Fibroblast of skin of scalp (primary cell): ENCODE results near the gene COL16A1.

ENCODE experiments used
- DNase-seq: peaks from one replicate; pipeline ENCODE4 v3.0.0-alpha.2; 2013

COL16A1 gene

DNA sequence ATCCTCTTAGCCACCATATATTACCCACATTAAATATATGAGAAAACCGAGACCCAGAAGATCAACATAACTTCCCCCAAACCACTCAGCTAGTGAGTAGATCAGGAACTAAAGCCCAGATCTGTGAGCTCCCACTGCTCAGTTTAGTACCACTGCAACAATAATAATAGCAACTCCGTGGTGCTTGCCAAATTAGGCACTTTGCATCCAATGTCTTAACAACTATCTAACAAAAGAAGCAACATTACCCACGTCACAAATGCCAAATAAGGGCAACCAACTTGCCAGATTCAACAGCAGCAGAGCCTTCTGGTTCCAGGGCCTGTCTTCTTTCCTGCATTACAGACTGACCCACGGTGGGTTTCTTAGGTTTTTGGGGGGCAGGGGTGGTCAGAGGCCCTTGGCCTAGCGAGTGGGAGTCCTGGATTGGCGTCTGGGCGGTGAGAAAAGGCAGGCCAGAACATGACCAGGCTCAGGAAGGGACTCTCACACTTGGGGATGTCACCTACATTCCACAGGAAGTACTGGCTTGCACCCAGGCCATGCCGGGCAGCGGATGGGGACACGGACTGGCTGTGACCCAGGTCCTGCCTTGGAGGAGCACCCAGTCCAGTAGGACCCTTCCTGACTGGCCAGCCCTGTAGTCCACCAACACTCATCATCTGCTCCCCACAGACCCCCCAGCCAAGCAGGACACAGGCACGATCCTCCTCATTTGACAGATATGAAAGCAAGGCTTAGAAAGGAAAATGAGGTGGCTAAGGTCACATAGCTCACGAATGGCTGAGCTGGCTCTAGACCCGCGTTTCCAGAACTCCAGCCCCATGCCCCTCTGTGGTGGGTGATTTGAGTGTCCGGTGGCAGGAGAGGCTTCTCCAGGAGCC lies 81.7 kb downstream of the COL16A1 start:
- no peak for DNase-seq

GRCh38 chr1:31621498-31621820 lies 82.4 kb downstream of the COL16A1 start:
- no peak for DNase-seq

DNA sequence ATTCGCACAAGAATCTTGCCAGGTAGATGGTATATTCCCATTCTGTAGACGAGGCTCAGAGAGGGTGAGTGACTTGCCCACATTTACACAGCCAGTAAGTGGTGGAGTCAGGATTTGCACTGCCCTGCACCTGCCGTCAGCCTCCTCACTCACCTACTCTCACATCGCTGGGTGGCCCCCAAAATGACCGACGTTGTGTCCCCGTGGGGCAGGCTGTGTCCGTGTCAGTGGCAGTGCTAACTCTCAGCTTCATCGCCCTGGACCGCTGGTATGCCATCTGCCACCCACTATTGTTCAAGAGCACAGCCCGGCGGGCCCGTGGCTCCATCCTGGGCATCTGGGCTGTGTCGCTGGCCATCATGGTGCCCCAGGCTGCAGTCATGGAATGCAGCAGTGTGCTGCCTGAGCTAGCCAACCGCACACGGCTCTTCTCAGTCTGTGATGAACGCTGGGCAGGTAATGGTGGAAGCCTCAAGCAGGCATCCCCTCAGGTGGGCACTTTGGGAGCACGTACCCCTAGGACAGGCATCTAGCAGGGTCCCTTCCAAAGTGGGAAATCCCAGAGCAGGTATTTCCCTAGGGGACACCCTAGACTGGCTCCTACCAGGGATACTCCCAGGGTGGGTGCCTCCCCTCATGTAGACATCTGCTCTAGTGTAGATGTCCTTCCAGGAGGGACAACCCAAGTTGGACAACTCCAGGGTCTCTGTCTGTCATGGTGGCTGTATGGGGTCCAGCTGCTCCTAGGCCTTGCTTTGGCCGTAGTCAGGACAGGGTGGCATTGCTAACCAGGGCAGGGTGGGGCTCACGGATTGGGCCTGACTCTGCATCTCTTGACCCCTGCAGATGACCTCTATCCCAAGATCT lies 83.0 kb downstream of the COL16A1 start:
- DNase-seq, result no peak

DNA sequence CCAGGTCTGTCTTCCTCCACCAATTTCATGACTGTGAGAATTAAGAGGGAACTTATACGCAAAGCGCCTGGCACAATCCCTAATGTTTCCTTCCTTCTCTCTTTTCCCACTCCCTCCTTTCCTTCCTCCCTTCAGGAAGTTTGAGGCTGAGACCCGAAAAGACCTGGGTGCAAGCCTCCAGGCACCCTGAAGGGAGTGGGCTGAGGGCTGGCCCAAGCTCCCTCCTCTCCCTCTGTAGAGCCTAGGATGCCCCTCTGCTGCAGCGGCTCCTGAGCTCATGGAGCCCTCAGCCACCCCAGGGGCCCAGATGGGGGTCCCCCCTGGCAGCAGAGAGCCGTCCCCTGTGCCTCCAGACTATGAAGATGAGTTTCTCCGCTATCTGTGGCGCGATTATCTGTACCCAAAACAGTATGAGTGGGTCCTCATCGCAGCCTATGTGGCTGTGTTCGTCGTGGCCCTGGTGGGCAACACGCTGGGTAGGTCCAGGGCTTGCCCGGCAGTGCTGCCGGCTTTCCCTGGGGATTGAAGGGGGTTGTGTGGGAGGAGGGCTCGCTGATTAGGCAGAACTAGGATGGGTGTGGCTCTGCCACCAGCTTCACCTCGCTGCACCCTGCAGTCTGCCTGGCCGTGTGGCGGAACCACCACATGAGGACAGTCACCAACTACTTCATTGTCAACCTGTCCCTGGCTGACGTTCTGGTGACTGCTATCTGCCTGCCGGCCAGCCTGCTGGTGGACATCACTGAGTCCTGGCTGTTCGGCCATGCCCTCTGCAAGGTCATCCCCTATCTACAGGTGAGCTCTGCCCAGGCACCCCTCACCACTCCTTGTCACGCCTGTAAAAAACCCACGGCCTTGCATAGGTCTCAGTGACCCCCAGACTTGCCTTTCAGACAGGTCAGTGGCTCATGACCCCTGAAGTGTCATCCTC lies 84.6 kb downstream of the COL16A1 start:
- DNase-seq, result no peak

DNA sequence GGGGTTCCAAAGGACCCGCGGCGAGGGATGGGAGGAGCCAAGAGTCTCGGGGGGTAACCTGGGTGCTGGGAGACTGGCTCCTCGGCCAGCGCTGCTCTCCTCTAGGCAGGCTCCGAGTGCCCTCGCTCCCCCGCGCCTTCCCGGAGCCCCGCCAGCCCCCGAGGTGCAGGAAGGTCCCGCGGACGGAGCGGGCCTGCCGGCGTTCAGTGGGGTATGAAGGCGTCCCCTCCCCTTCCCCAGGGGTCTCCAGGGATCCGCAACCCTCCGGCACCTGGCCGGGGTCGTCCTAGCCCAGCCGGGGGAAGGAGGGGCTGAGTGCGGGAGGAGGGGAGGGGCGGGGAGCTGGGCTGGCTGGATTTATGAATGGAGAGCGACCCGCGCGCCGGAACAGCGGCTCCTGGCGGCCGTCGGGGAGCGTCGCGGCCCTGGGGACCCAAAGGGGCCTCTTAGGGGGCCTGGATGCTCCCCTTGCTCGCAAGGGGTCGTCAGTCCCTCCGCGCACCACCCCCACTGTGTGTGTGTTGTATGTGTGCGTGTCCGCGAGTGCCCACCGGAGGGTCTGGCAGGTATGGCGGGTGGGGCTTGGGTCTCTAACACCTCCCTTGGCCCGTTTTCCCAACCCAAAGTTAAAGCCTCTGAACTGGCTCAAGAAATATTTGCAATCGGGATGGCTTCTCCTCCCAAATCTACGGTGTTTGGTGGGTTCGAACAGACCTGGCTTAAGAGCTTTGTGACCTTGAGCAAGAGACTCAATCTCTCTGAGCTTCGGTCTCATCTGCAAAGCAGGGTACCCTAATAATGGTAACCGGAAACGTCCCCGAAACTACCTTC lies 85.7 kb downstream of the COL16A1 start:
- peak; percentile 35 for DNase-seq

GRCh38 chr1:31617218-31617915 lies 86.5 kb downstream of the COL16A1 start, which contains the start of gene HCRTR1:
HCRTR1 (plus strand) TSS chr1:31617689; CDS start chr1:31619193, 1,504 bp downstream.
- no peak for DNase-seq

GRCh38 chr1:31615939-31616338 lies 87.9 kb downstream of the COL16A1 start:
- DNase-seq, result no peak

GRCh38 chr1:31615414-31615813 lies 88.4 kb downstream of the COL16A1 start:
- no peak for DNase-seq

- DNase-seq, result no peak
Measured at GRCh38 chr1:31614414-31615005, 89.3 kb downstream of the COL16A1 start.

GRCh38 chr1:31609514-31610118 lies 94.2 kb downstream of the COL16A1 start:
- DNase-seq, result no peak

DNA sequence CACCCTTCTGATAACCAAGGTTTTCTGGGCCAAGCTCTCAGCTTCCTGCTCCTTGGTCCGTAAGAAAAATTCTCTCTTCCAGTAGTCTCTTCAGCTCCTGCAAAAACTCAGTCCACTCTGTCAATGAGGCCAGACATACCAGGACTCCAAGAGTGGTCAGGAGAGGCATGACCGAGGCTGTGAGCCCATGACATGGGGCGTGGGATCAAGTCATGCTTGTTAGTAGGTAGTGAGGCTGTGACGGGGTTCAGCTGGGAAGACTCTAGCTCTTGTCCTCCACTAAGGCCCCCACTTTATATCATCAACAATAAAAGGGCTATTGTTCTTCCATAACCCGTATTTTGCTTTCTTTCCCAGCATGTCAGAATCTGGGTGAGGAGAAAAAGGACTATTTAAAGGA lies 96.5 kb downstream of the COL16A1 start:
- DNase-seq, result no peak

DNA sequence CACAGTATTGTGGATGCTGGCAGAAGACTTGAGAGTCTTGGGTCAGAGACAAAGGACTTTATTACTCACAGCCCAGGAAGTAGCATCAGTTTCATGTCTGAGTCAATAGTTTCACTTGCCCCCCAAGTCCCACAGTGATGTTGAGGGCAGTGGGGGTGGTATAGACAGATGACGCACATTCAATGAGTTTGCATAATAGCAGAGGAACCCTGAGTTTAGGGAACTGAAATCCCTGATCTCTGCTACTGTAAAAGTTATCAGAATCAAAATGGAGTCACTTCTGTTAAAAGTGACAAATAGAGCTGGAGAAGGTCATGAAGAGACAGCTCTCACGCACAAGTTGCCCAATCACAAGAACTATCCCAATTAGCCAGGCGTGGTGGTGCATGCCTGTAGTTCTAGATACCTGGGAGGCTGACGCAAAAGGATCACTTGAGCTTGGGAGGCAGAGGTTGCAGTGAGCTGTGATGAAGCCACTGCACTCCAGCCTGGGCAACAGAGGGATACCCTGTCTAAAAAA lies 97.8 kb downstream of the COL16A1 start:
- DNase-seq, result peak; percentile 51
